ENCODE data around the gene HS3ST3A1.
A peak's percentile ranks its signal among the peaks of the same experiment; 100 is the strongest.

HS3ST3A1 gene

GRCh38 chr17:13601776-13602551 is at the start of gene HS3ST3A1:
Gene HS3ST3A1, minus strand, starts transcription at chr17:13601929. Its CDS starts 800 bp downstream, at chr17:13601129.
- Mint-ChIP-seq H3K27me3 (ENCODE audit: low read depth) (peaks cover 59% of the 10 kb centered on the region), H3K4me3 (peak within 1 kb of the TSS; percentile 68), H3K9me3 (no peaks in the 10 kb centered on the region), H3K4me1 (ENCODE audit: low read depth) (peaks cover 6% of the 10 kb centered on the region), H3K27ac (no peak within 1 kb of the TSS), H3K36me3 (ENCODE audit: low read depth) (peaks cover 3% of the 10 kb centered on the region)
- peak; percentile 5 for DNase-seq (ENCODE audit: low spot score)

- H3K4me3 Mint-ChIP-seq: no peak overlapping the region
- DNase-seq (ENCODE audit: low spot score): no peak
- no peaks in the 10 kb centered on the region for H3K36me3 Mint-ChIP-seq (ENCODE audit: low read depth)
- H3K9me3 Mint-ChIP-seq: no peaks in the 10 kb centered on the region
- peaks cover 7% of the 10 kb centered on the region for H3K27me3 Mint-ChIP-seq (ENCODE audit: low read depth)
- no peaks in the 10 kb centered on the region for H3K4me1 Mint-ChIP-seq (ENCODE audit: low read depth)
- no peak overlapping the region for H3K27ac Mint-ChIP-seq
Measured at GRCh38 chr17:13650096-13650675, 48.5 kb upstream of the HS3ST3A1 start.

GRCh38 chr17:13647543-13648021 is 45.9 kb upstream of the HS3ST3A1 start:
- no peaks in the 10 kb centered on the region for H3K4me1 Mint-ChIP-seq (ENCODE audit: low read depth)
- DNase-seq (ENCODE audit: low spot score): no peak
- no peak overlapping the region for H3K4me3 Mint-ChIP-seq
- no peaks in the 10 kb centered on the region for H3K36me3 Mint-ChIP-seq (ENCODE audit: low read depth)
- no peak overlapping the region for H3K27ac Mint-ChIP-seq
- H3K27me3 Mint-ChIP-seq (ENCODE audit: low read depth): peaks cover 5% of the 10 kb centered on the region
- no peaks in the 10 kb centered on the region for H3K9me3 Mint-ChIP-seq

- H3K4me1 Mint-ChIP-seq (ENCODE audit: low read depth): no peaks in the 10 kb centered on the region
- H3K4me3 Mint-ChIP-seq: no peak overlapping the region
- no peak for DNase-seq (ENCODE audit: low spot score)
- no peak overlapping the region for H3K27ac Mint-ChIP-seq
- H3K27me3 Mint-ChIP-seq (ENCODE audit: low read depth): peaks cover 5% of the 10 kb centered on the region
- H3K9me3 Mint-ChIP-seq: no peaks in the 10 kb centered on the region
- H3K36me3 Mint-ChIP-seq (ENCODE audit: low read depth): no peaks in the 10 kb centered on the region
Measured at GRCh38 chr17:13646969-13647542, 45.3 kb upstream of the HS3ST3A1 start.

GRCh38 chr17:13646411-13646810 is 44.7 kb upstream of the HS3ST3A1 start:
- DNase-seq (ENCODE audit: low spot score): no peak
- Mint-ChIP-seq H3K4me3 (no peak overlapping the region), H3K27ac (no peak overlapping the region), H3K27me3 (ENCODE audit: low read depth) (peaks cover 5% of the 10 kb centered on the region), H3K36me3 (ENCODE audit: low read depth) (no peaks in the 10 kb centered on the region), H3K9me3 (no peaks in the 10 kb centered on the region), H3K4me1 (ENCODE audit: low read depth) (no peaks in the 10 kb centered on the region)

GRCh38 chr17:13643180-13643579 is 41.5 kb upstream of the HS3ST3A1 start:
- H3K27me3 Mint-ChIP-seq (ENCODE audit: low read depth): peaks cover under 1% of the 10 kb centered on the region
- no peak overlapping the region for H3K4me3 Mint-ChIP-seq
- no peaks in the 10 kb centered on the region for H3K4me1 Mint-ChIP-seq (ENCODE audit: low read depth)
- DNase-seq (ENCODE audit: low spot score): no peak
- H3K27ac Mint-ChIP-seq: no peak overlapping the region
- no peaks in the 10 kb centered on the region for H3K9me3 Mint-ChIP-seq
- H3K36me3 Mint-ChIP-seq (ENCODE audit: low read depth): no peaks in the 10 kb centered on the region

- Mint-ChIP-seq H3K27me3 (ENCODE audit: low read depth) (no peaks in the 10 kb centered on the region), H3K9me3 (no peaks in the 10 kb centered on the region), H3K27ac (no peak overlapping the region), H3K36me3 (ENCODE audit: low read depth) (no peaks in the 10 kb centered on the region), H3K4me1 (ENCODE audit: low read depth) (no peaks in the 10 kb centered on the region), H3K4me3 (no peak overlapping the region)
- DNase-seq (ENCODE audit: low spot score): no peak
Measured at GRCh38 chr17:13642188-13642587, 40.5 kb upstream of the HS3ST3A1 start.

- no peak overlapping the region for H3K27ac Mint-ChIP-seq
- DNase-seq (ENCODE audit: low spot score): no peak
- no peaks in the 10 kb centered on the region for H3K9me3 Mint-ChIP-seq
- peaks cover under 1% of the 10 kb centered on the region for H3K27me3 Mint-ChIP-seq (ENCODE audit: low read depth)
- no peaks in the 10 kb centered on the region for H3K36me3 Mint-ChIP-seq (ENCODE audit: low read depth)
- H3K4me1 Mint-ChIP-seq (ENCODE audit: low read depth): no peaks in the 10 kb centered on the region
- no peak overlapping the region for H3K4me3 Mint-ChIP-seq
Measured at GRCh38 chr17:13640551-13640950, 38.8 kb upstream of the HS3ST3A1 start.

GRCh38 chr17:13638855-13639458 is 37.2 kb upstream of the HS3ST3A1 start:
- Mint-ChIP-seq H3K27me3 (ENCODE audit: low read depth) (peaks cover 2% of the 10 kb centered on the region), H3K36me3 (ENCODE audit: low read depth) (no peaks in the 10 kb centered on the region), H3K4me3 (no peak overlapping the region), H3K4me1 (ENCODE audit: low read depth) (no peaks in the 10 kb centered on the region), H3K27ac (no peak overlapping the region), H3K9me3 (no peaks in the 10 kb centered on the region)
- DNase-seq (ENCODE audit: low spot score): no peak

GRCh38 chr17:13636951-13637350 is 35.2 kb upstream of the HS3ST3A1 start:
- H3K27ac Mint-ChIP-seq: no peak overlapping the region
- H3K36me3 Mint-ChIP-seq (ENCODE audit: low read depth): no peaks in the 10 kb centered on the region
- peaks cover 2% of the 10 kb centered on the region for H3K27me3 Mint-ChIP-seq (ENCODE audit: low read depth)
- no peak overlapping the region for H3K4me3 Mint-ChIP-seq
- H3K9me3 Mint-ChIP-seq: no peaks in the 10 kb centered on the region
- no peak for DNase-seq (ENCODE audit: low spot score)
- no peaks in the 10 kb centered on the region for H3K4me1 Mint-ChIP-seq (ENCODE audit: low read depth)

GRCh38 chr17:13635951-13636350 is 34.2 kb upstream of the HS3ST3A1 start:
- H3K27me3 Mint-ChIP-seq (ENCODE audit: low read depth): peaks cover 2% of the 10 kb centered on the region
- H3K27ac Mint-ChIP-seq: no peak overlapping the region

GRCh38 chr17:13634021-13634420 is 32.3 kb upstream of the HS3ST3A1 start:
- Mint-ChIP-seq H3K4me3 (no peak overlapping the region), H3K9me3 (no peaks in the 10 kb centered on the region), H3K4me1 (ENCODE audit: low read depth) (no peaks in the 10 kb centered on the region), H3K27me3 (ENCODE audit: low read depth) (peaks cover 2% of the 10 kb centered on the region), H3K27ac (no peak overlapping the region), H3K36me3 (ENCODE audit: low read depth) (no peaks in the 10 kb centered on the region)
- DNase-seq (ENCODE audit: low spot score): no peak

More at GRCh38 chr17:13635951-13636350, 34.2 kb upstream of the HS3ST3A1 start:
- H3K4me3 Mint-ChIP-seq: no peak overlapping the region
- no peaks in the 10 kb centered on the region for H3K9me3 Mint-ChIP-seq
- no peaks in the 10 kb centered on the region for H3K4me1 Mint-ChIP-seq (ENCODE audit: low read depth)
- DNase-seq (ENCODE audit: low spot score): no peak
- H3K36me3 Mint-ChIP-seq (ENCODE audit: low read depth): no peaks in the 10 kb centered on the region

- no peak for DNase-seq (ENCODE audit: low spot score)
- H3K36me3 Mint-ChIP-seq (ENCODE audit: low read depth): no peaks in the 10 kb centered on the region
- H3K27me3 Mint-ChIP-seq (ENCODE audit: low read depth): peaks cover 5% of the 10 kb centered on the region
- H3K4me3 Mint-ChIP-seq: no peak overlapping the region
- no peaks in the 10 kb centered on the region for H3K4me1 Mint-ChIP-seq (ENCODE audit: low read depth)
- H3K9me3 Mint-ChIP-seq: no peaks in the 10 kb centered on the region
- no peak overlapping the region for H3K27ac Mint-ChIP-seq
Measured at GRCh38 chr17:13631529-13631928, 29.8 kb upstream of the HS3ST3A1 start.

GRCh38 chr17:13626703-13627102 is 25.0 kb upstream of the HS3ST3A1 start:
- Mint-ChIP-seq H3K9me3 (no peaks in the 10 kb centered on the region), H3K36me3 (ENCODE audit: low read depth) (no peaks in the 10 kb centered on the region), H3K4me3 (no peak overlapping the region), H3K27me3 (ENCODE audit: low read depth) (peaks cover 3% of the 10 kb centered on the region), H3K27ac (no peak overlapping the region), H3K4me1 (ENCODE audit: low read depth) (no peaks in the 10 kb centered on the region)
- DNase-seq (ENCODE audit: low spot score): no peak

All from T-helper 2 cell treated with Interferon-gamma antibody and Interleukin-4, amounts not matched to agents 5 μg/mL and 100 μg/mL, for 36 hours (primary cell).